ENCODE data around the gene ZMYND10. TPM values are rescaled to one million over a fixed set of nuclear protein-coding genes. Genes with fewer than 3 reads are reported as not detected.

The ZMYND10 gene
- total RNA-seq, 2 experiments from 2014 or later, result 0.39 to 0.74 TPM

DNA sequence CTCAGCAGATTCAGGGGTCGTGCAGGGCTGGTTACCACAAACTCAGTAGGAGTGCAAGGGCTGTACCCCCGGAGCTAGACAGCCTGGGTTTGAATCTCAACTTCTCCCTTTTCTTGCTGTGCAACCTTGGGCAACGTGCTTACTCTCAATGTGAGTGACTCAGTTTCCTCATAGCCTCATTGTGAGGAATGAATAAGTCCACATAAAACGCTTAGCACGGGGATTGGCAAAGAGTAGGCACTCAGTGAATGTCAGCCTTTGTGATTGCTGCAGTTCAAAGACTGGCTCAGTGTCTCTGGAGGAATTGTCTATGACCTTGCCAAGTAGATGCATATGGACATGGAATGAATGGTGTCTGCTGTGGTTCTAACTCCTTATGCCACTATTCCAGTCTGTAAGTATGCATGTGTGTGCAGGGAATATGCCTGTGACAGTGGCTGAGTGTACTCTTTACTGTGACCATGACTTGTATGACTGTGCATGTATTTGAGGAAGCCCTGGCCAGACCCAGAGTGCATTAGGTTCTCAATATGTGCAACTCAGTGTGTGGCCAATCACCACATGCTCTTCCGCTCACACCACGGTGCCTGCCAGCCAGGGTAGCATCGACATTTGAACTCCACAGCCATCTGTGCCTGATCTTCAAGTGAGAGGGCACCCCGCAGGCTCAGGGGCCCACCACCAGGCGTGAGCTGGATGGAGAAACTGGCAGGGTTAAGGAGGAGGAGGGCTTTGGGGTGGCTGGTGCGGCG lies 45.4 kb downstream of the ZMYND10 start:
- Mint-ChIP-seq H3K9me3 (no peaks in the 10 kb centered on the region), H3K4me1 (peaks cover 23% of the 10 kb centered on the region), H3K27me3 (no peaks in the 10 kb centered on the region), H3K4me3 (peak overlapping the region; percentile 92), H3K27ac (peak overlapping the region; percentile 98), H3K36me3 (peaks cover 4% of the 10 kb centered on the region)
- DNase-seq, result no peak

DNA sequence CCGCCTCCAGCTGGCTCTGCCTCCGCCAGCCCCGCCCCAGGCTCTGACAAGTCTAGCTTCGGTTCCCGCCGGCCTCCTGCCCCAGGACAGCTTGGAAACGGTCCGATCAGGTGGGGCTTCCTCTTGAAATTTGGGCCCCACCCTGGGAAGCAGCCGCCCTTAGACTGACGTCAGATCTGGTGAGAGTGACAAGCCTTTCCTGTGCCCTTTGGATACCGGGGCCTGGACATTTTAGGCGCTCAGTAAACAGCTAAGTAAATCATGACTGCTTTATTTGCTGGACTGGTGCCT lies 45.9 kb downstream of the ZMYND10 start:
- H3K27me3 Mint-ChIP-seq, result no peaks in the 10 kb centered on the region
- peak overlapping the region; percentile 92 for H3K4me3 Mint-ChIP-seq
- peaks cover 4% of the 10 kb centered on the region for H3K36me3 Mint-ChIP-seq
- peaks cover 19% of the 10 kb centered on the region for H3K4me1 Mint-ChIP-seq
- peak overlapping the region; percentile 98 for H3K27ac Mint-ChIP-seq
- no peaks in the 10 kb centered on the region for H3K9me3 Mint-ChIP-seq
- no peak for DNase-seq

DNA sequence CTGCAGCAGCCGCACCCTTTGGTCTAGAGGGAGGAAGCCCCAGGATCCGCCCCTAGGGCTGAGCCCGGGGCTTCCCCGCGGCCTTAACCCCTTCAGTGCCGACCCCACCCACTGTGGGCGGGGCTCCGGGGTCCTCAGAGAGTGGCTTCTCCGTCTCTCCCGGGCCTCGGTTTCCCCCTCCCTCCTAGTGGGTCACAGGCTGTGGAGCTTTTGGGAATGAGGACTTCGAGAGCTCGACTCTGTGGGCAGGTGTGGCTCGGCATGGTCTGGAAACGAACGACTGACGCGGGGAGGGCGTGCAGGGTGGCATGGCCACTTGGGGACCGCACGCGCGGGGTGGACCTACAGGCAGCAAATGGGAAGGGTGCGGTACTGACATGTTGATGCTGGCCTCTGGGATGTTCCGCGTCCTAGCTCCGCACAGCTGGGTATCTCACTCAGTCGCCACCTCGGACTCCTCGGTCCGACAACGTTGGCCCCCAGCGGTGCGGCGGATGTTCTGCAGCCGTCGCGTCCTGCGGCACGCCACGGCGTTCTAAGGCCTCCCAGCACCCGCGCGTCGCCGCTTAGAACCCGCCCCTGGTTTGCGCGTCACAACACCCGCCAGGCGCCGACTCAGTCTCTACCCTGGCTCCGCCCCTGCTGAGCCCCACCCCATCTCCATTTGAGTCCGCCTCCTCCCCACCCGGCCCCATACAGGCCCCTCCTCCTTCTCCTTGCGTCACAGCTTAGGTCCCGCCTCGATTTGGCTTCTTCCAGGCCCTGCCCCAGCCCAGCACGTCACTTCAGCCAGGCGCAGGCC lies 46.5 kb downstream of the ZMYND10 start, which contains the start of the genes HYAL3 and NAA80:
Gene HYAL3 (minus strand): TSS at position 570 of the 802 bp plus-strand sequence. CDS start 3,803 bp downstream, outside the sequence.
Gene NAA80 (minus strand): TSS at position 570 of the 802 bp plus-strand sequence. CDS start 1,942 bp downstream, outside the sequence.
- peak within 1 kb of the TSS; percentile 92 for H3K4me3 Mint-ChIP-seq
- H3K27me3 Mint-ChIP-seq, result no peaks in the 10 kb centered on the region
- H3K9me3 Mint-ChIP-seq, result no peaks in the 10 kb centered on the region
- peak within 1 kb of the TSS; percentile 98 for H3K27ac Mint-ChIP-seq
- H3K4me1 Mint-ChIP-seq, result peaks cover 17% of the 10 kb centered on the region
- H3K36me3 Mint-ChIP-seq, result peaks cover 4% of the 10 kb centered on the region
- peak; percentile 99 for DNase-seq

DNA sequence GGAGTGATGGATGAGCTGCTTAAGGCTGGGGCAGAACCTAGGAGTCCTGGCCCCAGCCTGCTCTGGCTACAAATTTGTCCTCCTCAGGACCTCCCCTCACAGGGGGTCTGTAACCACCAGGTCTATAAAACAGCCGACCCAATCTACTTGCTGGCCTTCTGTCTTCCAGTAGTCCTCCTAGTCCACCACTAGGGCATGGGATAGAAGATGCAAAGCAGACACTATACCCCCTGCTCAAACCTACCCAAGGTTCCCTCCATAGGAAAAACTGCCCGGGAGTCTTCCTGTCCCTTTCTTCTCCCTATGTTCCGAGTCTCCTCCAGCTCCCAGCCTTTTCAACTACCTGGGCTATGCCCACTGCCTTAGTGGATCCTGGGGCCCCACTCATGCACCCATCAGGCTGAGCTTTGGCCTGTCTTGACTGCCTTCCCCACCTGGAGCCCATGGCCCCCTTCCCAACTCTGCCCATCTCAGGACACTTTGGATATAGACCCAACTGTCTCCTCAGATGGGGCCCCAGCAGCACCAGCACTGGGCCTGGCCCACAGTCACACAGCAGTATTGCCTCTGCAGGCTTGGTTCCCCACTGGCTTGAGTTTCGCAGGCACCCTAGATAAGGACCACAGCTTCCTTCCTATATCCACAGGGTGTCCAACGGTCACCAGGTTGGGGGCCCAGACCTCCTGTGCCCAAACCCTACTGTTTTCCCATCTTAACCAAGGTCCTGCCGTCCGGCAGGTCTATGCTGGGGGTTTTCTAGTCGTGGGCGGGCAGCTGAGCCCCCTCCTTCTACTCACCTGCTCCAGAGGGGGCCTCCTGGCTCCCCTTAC lies 47.4 kb downstream of the ZMYND10 start:
- DNase-seq, result no peak
- H3K9me3 Mint-ChIP-seq, result no peaks in the 10 kb centered on the region
- H3K36me3 Mint-ChIP-seq, result peaks cover 4% of the 10 kb centered on the region
- peaks cover 17% of the 10 kb centered on the region for H3K4me1 Mint-ChIP-seq
- no peaks in the 10 kb centered on the region for H3K27me3 Mint-ChIP-seq
- H3K27ac Mint-ChIP-seq, result peak overlapping the region; percentile 98
- peak overlapping the region; percentile 92 for H3K4me3 Mint-ChIP-seq

DNA sequence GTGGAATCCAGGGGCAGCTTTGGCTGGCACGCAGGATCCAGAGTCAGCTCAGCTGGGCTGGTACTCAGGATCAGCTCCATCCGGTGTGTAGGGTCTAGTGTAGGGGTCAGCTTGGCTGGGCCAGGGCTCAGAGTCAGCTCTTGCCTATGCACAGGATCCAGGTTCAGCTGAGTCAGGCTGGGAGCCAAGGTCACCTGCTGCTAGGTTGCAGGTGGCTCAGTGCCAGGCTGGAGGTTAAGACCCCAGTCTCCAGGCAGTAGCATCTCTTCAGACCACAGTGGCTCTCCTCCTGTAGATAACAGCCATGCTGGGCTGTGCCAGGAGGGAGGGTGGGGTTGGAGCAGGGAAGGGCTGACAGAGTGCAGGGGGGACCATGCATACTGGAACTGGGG lies 48.2 kb downstream of the ZMYND10 start:
- no peak for DNase-seq
- H3K4me1 Mint-ChIP-seq, result peaks cover 23% of the 10 kb centered on the region

DNA sequence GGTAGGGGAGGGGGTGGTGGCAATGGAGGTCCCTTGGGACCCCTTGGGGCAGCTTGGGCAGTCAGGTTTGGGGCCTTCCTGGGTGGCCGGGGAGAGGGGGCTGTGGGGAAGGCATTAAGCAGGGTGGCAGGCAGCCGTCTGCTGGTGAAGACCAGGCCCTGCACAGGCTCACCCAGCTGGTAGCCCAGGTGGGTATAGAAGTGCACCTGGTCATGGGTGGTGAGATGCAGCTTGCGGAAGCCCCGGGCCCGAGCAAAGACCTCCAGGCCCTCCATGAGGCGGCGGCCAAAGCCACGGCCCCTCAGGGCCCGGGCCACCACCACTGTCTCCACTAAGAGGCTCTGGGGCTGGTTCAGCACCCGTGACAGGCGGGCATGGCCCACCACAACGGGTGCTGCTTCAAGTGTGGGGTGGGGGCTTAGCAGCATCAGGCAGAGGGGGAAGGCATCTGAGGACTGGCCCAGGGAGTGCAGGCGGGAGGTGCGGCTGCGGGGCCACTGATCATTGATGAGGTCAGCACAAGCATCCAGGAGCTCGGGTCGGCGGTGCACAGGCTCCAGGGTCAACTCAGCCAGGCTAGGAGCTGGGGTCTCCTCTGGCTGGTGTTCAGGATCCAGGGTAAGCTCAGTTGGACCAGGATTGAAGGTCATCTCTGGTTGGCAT lies 48.7 kb downstream of the ZMYND10 start:
- Mint-ChIP-seq H3K27me3 (no peaks in the 10 kb centered on the region), H3K36me3 (peaks cover 4% of the 10 kb centered on the region), H3K4me1 (peaks cover 23% of the 10 kb centered on the region), H3K9me3 (no peaks in the 10 kb centered on the region), H3K4me3 (no peak overlapping the region), H3K27ac (no peak overlapping the region)
- no peak for DNase-seq

More for the DNA sequence above, 48.2 kb downstream of the ZMYND10 start:
- Mint-ChIP-seq H3K27me3 (no peaks in the 10 kb centered on the region), H3K4me3 (no peak overlapping the region), H3K27ac (no peak overlapping the region), H3K36me3 (peaks cover 4% of the 10 kb centered on the region), H3K9me3 (no peaks in the 10 kb centered on the region)

DNA sequence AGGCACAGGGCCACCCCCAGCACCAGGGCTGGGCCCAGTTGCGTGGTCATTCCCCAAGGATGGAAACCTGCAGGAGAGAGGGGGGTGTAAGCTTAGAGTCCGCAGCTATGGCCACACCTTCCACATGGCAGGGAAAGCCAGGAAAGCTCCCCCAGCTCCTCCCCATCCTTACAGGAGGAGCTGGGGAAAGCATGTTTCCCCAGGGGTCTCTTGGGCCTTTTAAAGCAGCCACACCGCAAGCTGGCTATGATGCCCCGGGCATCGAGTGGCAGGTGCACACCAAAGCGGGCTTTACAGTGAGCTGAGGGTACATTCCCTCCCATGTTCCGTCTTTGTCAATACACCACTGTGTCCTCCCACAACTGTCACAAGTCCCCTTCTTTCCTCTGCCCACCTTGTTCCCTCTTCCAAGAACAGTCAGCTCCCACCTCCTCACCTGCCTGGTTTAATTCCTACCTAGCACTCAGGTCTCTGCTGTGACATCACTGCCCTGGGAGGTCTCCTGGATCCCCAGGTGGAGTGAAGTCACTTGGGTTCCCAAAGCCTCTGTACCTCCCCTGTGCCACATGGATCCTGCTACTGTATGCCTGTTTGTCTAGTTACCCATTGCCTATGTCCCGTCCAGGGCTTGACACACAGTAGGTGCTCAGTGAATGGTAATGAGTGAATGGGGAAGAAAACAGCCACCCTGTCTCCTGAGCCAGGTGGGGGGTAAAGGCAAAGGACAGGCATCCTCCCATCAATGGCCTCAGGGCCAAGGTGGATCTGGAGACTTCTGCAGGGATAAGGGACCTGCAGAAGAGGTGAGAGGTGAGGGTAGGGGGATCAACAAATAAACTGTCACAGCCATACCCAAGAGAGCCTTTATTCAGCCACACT lies 49.7 kb downstream of the ZMYND10 start:
- peaks cover 22% of the 10 kb centered on the region for H3K4me1 Mint-ChIP-seq
- H3K4me3 Mint-ChIP-seq, result no peak overlapping the region
- H3K36me3 Mint-ChIP-seq, result peaks cover 11% of the 10 kb centered on the region
- no peaks in the 10 kb centered on the region for H3K27me3 Mint-ChIP-seq
- H3K9me3 Mint-ChIP-seq, result no peaks in the 10 kb centered on the region
- peak overlapping the region; percentile 26 for H3K27ac Mint-ChIP-seq
- DNase-seq, result no peak

DNA sequence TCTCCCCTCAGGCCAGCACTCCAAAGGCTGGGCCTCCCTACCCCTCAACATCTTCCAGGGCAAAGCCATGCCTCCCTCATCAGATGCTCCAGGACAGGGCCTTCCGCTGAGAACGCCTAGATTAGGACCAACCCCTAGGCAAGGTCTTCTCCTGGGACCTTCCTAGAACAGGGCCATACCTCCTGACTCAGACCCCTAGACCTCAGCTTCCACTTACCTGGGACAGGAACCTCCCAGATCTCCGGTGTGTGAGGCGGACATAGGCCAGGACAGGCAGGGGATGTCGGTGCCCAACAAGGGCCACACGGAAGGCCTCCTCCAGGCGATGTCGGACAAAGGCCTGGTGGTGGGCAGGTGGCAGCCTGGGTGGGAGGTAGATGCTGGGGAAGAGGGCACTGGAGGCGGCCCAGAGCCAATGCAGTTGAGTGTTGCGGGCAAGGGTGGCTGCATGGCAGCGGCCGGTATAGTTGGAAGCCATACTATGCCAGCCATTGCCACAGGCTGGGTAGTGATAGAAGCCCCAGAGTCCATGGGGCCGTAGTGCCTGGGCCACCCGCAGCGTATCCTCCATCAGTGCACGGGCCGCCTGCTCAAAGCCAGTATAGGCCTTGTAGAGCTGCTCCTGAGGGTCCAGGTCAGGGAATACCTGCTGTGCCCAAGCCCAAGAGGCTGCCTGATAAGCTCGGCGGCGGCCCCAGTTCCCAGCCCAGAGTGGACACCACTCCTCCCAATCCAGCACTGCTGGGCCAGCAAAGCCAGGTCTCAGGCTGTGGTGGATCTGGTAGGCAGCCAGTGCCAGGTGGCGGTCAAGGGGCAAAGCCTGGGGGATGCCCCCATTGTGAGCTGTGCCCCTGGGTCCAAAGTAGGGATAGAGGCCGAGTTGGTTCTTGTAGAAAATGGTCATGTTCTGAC lies 50.8 kb downstream of the ZMYND10 start:
- Mint-ChIP-seq H3K9me3 (no peaks in the 10 kb centered on the region), H3K27ac (no peak overlapping the region), H3K4me3 (no peak overlapping the region), H3K4me1 (peaks cover 14% of the 10 kb centered on the region), H3K27me3 (no peaks in the 10 kb centered on the region), H3K36me3 (peaks cover 11% of the 10 kb centered on the region)
- no peak for DNase-seq

DNA sequence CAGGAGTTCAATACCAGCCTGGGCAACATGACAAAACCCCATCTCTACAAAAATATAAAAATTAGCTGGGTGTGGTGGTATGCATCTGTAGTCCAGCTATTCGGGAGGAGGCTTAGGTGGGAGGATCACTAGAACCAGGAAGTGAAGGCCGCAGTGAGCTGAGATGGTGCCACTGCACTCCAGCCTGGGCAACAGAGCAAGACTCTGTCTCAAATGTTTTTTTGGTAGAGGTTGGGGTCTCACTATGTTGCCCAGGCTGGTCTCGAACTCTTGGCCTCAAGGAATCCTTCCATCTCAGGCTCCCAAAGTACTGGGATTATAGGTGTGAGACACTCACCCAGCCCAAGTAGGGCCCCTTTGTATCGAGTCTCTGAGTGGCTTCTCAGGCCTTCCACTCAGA lies 51.4 kb downstream of the ZMYND10 start:
- Mint-ChIP-seq H3K4me3 (no peak overlapping the region), H3K36me3 (peaks cover 11% of the 10 kb centered on the region), H3K9me3 (no peaks in the 10 kb centered on the region), H3K4me1 (peaks cover 13% of the 10 kb centered on the region), H3K27me3 (no peaks in the 10 kb centered on the region), H3K27ac (no peak overlapping the region)
- DNase-seq, result no peak

DNA sequence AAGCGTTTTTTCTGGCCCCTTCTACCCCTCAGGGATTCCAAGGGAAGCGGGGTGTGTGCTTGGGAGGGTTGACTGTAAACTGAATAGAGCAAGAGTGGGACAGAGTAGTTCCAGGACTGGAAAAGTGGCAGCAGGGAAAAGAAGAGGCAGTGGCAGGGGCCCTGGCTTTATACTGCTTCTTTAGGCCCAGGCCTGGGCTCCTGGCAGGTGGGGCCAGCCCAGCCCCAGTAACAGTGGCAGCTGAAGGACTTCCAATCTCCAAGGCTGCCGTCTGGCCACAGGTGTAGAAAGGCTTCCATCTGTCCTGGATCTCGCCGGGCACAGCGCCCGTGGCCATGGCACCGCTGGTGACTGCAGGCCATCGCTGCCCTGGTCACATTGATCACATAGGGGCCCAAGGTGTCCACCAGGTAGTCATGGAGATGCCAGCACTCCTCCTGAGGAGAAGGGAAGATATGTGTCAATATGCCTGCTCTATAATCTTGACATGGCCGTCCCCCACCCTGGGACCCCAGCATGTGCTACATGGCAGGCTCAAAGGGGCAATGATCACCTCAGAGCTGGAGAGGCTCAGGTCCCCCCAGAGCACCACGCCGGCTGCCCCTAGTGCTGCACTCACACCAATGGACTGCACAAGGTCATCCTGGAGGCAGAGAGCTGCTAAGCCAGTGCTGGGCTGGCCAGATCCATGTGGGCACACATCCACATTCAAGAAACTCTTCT lies 52.3 kb downstream of the ZMYND10 start:
- Mint-ChIP-seq H3K27ac (peak overlapping the region; percentile 94), H3K36me3 (peaks cover 11% of the 10 kb centered on the region), H3K9me3 (no peaks in the 10 kb centered on the region), H3K4me3 (peak overlapping the region; percentile 97), H3K4me1 (peaks cover 13% of the 10 kb centered on the region), H3K27me3 (no peaks in the 10 kb centered on the region)
- DNase-seq, result no peak

DNA sequence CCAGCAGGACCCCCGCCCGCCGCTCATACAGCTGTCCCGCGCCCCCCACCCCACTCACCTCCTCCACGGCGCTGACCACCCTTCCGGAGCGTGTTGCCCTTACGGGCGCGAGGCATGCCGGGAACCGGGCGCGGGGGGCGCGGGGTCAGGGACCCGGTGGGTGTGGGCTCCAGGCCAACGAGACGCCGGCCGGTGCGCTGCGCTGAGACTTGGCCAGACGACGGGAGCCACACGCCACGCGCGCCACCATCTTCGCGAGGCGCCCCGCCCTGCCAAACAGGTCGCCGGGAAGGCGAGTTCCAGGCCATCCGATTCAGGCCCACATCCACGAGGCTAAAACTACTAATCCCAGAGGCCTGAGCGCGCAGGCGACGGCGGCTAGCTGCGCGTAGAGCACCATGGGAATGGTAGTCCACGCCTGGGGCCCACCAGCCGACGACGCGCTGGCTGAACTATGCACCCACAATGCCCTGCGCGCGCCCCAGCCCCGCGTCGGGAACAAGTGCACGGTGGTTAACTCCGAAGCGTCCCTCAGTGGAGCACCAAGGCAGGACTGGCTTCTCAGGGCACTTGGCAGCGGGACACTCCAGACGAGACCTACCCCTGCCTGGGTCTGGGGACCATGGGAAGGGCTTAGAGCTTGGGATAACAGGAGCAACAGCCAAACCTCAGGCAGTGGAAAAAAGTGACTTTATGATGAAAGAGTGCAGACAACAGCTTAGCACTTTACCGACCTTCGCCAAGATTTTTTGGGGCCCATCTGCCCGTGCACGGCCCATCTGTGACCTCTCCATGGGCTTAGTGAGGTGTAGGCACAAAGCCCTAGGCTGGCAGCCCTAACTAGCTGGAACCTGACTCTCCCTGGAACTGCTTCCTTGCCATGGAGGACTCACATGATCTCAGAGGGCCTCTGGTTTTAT lies 53.1 kb downstream of the ZMYND10 start, which contains the start of gene IFRD2:
Gene IFRD2 (minus strand): TSS at position 271 of the 920 bp plus-strand sequence. CDS start 155 bp downstream, at position 116.
- H3K4me3 Mint-ChIP-seq, result peak within 1 kb of the TSS; percentile 97
- peaks cover 8% of the 10 kb centered on the region for H3K4me1 Mint-ChIP-seq
- H3K27me3 Mint-ChIP-seq, result no peaks in the 10 kb centered on the region
- DNase-seq, result peak; percentile 97
- no peaks in the 10 kb centered on the region for H3K9me3 Mint-ChIP-seq
- H3K36me3 Mint-ChIP-seq, result peaks cover 12% of the 10 kb centered on the region
- H3K27ac Mint-ChIP-seq, result peak within 1 kb of the TSS; percentile 94
